ENCODE data around the gene TOM1L2.
"Not testable (repeated sequence)": the region's sequence is repeated elsewhere in the genome, so short reads cannot be mapped to it uniquely, and the experiment has no call there.

TOM1L2 gene

DNA sequence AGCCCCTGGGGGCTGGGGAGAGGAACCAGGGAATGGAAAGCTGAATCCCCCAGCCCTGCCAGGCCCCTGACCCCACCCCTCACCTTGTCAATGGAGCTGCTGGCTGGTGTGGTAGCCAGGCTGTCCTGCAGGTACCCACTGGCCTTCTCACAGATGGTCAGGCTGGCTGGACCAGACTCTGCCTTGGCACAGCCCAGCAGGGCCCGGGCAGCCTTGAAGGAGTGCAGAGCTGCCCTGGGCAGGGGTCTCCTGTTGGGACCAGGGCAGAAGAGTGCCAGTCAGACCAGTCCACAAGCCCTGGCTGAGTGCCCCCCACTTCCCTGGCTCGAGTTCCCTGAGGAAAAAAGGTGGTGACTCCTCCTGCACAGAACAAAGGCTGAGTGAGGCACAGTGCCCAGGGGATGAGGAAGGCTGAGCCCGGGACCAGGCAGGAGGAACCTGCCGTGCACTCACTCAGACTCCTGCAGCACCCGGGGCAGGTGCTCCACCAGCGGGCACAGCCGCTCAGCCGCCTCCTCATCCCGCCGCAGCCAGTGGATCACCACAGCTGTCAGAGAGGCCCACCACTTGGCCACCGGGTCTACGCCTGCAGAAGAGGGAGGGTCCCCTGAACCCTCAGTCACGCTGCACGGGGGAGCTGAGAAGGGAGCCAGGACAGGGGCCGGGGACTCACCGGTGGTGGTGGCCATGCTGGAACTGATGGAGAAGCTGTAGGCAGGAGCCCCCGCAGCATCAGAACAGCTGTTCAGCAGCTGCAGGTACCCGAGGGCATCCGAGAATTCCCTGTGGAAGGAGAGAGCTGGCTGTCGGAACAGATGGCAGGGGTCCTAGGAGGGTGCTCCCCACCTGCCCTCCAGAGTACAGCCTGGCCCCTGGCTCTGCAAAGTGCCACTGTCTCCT is 157.8 kb downstream of the TOM1L2 start:
- DNase-seq, result no peak

DNA sequence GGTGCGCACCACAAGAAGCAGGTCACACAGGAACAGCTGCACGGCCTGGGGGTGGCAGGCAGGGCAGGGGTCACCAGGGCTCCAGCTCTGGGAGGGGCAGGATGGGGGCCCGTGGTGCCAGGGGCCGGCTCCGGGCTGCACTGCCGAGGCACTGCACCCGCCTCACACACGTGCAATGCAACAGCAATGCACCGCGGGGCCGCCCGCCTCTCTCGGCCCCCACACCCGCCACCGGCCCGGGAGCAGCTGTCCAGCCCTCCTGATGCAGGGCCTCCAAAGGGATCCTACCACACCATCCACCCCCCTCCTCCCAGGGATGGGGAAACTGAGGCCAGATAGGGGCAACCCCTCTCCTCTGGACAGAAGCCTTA is 158.5 kb downstream of the TOM1L2 start:
- DNase-seq, result no peak

DNA sequence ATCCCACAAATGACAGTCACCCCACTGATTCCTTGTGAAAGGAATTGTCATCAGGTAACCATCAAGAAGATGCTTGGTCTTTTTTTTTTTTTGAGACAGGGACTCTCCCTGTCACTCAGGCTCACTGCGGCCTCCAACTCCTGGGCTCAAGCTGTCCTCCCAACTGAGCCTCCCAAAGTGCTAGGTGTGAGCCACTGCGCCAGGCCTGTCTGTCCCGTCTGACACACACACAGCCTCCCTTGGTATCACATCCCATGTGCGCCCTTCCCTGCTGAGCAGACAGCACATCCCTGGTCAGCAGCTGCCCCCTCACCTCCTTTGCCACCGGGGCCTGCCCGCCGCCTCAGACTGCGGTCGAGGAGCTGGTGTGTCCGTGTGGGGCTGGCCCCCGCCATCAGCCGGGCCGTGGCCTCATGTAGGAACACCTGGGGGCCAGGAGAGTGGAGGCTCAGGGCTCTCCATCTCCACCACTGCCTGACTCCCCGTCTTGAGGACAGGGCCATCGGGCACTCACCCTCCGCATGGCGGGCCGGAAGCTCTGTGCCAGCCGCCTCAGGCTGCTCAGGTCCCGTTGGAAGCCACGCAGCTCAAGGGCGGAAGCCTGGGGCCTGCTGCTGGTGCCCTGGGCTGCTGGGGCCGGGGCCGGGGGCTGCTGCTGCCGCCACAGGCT is 159.0 kb downstream of the TOM1L2 start:
- no peak for DNase-seq

DNA sequence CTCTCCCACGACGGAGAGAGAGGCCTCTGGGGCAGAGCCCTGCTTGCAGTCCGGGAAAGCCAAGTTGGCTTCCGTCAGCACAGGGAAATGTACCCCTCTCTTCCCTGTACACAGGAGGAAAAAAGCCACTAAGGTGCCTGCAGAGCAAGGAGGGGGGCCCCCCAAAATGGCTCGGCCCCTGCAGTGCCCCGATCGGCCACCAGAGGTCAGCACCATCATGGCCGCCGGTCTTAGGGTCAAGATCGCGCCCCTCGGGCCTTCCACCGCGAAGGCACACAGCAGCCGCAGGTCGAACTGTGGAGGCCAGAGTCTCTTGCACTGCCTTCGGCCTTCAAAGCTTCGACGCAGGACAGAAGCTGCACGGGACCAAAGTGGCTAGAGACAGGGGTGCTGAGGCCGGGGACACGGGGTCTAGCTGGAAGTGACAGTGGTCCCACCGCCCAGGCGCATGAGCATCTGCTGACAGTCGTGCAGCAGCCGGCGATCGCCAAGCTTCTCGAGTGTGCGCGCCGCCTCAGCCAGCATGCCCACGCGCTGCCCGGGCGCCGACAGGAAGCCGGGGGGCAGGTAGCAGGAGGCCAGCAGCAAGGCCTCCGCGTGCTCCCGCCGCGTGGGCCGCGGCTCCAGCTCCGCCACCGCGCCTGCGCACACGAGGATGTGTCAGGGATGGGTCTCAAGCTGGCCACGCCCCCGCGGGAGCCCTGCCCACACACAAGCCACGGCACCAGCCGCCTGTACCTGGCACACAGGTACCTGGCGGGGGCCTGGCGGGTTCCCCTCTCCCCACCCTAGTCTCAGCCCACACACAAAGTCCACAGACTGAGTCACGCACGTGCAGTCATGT is 159.8 kb downstream of the TOM1L2 start:
- DNase-seq, result peak; percentile 37

DNA sequence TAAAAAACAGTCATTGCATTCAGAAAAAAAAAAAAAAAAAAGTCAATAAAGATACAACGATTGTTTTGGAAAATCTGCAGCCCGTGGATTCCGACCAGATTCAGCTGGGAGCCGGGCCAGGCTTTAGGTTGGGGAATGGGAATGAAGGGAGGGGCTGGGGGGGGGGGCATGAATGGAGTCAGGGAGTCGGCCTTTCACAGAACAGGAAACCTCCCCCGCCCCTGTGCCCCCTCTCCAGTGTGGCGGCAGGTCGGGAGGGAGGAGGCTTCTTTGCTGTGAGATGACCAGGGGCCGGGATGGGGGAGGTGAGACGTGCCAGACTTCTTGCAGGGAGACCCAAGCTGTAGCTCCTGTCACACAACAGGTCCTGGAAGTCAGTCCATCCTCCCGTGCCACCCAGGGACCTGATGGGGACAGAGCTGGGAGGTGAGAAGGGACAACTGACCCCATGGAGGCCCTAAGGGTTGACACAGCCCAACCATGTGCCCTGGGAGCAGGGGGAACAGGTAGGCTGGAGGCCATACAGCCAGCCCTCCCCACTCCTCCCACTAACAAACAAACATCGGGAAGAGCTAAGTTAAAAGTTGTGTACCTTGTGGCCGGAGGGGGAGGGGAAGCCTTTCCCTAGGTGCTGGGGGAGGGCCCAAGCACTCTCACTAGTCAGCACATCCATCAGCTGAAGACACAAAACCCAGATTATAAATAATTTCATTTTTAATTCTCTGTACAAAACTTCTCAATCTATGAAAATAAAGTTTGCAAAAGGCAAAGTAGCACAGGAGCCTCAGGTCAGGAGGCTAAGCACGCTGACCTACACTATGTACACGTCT is 160.6 kb downstream of the TOM1L2 start:
- DNase-seq, result no peak

DNA sequence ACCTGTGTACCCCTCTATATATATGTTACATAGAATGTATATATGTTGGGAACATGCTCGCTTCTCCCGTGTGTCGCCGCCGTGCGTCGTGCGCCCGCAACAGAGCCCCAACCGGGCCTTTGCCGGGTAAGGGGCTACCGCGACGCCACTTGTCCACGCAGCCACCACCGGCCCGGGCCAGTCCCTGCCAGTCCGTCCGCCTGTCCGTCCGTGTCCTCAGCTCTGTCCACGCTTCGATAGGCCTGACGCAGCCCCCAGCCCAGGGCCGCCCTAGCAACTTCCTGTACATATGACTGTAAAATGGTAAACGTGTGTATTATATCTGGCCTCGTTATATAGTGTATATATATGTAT is 161.3 kb downstream of the TOM1L2 start:
- DNase-seq, result no peak

DNA sequence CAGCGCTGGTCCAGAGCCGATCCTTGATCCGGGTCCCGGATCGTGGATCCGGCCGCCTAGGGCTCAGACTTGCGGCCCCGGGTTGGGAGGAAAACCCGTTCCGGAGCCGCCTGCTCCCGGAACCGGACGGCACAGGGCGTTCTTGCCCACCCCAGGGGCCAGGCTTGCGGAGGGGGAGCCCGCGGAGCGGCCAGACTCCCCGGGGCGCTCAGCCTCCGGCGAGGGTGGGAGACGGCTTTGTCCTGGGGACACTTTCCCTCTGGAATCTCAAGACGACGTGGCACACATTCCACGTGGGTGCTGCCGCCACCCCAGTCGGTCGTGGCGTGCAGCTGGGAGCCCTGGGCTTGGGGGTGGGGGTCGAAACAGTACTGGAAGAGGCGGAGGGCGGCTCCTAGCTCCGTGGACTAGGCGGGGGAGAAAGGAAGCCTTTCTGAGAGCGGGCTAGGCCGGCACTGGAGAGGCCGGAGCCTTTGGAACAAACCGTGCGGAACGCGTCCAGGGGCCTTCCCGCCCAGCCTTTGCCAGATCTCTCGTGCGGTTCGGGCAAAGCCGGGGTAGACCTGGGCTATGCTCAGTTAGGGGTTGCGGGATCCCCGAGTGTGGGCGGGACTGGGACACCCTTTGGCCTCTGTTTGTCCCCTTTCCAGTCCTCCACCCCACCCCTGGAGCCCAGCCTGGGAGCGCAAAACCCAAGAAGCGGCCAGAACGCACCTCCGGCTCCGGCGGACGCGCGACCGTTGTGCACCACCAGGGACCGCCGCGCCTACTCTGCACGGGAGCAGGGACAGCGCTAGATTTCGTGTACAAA is 161.9 kb downstream of the TOM1L2 start:
- DNase-seq, result no peak

DNA sequence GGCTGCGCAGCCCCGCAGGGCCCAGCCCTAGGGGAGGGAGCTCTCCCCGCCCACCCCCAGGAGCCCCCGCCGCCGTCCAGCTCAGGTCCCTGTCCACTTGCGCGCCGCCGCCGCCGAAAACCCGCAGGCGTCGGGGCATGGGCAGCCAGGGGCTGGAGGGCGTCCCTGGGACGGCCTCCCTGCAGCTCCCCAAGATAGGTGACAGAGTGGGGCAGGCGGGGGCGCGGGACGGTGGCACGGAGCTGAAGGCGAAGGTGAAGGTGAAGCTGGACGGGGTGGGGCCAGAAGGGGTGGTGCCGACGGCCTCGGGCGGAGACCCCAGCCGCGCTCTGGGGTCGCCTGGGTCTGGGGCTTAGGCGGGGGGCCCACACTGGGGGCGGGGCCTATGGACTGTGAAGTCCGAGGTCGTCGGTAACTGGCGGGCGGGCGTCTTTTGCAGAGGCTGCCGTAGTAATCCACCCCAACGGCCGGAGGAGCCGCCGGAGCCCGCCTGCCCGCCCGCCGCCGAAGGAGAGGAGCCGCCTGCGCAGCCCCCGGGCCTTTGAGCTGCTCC is 162.6 kb downstream of the TOM1L2 start:
- no peak for DNase-seq

DNA sequence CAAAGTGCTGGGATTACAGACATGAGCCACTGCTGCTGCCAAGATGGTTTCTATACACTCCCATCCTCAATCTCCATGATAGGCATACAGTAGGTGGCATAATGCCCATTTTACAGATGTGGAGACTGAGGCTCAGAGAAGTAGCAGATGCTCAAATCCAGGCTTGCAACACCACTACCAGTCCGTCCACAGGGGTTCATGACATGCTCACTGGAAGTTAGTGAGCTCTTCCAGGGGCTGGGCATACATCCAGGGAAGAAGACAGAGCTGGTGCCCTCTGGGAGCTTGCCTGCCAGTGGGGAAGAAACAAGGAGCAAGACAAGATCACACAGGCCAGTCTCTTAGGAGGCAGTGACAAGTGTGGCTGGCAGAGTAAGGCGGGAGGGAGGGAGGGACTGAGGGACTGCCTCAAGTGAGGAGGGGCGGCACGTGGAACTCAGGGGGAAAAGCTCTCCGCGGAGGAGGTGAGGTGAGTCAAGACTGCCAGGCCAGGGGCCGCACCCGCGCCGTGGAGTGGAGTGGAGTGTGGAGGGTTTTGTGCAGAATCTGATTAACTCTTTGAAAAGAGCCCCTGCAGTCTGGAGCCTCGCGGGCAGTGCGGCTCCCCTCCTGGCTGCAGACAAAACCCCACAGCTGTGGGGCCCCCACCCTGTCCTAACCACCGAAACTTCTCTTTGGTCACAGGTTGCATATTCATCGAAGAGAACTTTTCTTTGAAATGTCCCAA is 163.3 kb downstream of the TOM1L2 start:
- no peak for DNase-seq

DNA sequence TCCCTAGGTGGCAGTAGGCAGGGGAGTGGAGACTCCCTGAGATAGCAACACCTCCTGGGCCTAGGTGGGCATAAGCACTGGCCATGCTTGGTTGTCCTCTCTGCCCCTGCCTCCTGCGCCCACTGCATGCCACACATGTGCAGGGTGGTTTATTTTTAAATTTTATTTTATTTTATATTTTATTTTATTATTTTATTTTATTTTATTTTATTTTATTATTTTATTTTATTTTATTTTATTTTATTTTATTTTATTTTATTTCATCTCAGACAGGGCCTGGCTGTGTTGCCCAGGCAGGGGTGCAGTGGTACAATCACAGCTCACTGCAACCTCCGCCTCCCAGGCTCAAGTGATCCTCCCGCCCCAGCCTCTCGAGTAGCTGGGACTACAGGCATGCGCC is 164.0 kb downstream of the TOM1L2 start:
- DNase-seq, result not testable (repeated sequence)

DNA sequence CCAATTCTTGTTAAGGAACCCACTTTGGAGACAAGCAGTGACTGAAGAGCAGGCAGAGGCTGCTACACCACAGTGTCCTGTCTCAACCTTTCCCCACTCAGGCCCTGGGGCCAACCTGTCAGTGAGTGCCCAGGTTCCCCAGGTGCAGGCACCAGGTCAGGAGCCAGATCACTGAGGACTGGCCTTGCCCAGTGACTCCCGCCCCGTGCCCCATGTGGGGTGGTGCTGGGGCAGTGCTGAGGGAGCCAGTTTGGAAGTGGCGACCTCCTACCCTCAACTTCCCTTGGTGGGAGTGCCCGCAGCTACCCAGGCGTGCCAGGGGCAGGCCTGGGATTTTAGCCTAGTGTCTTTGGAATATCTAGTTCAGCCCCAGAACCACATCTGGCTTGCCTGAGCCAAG is 164.8 kb downstream of the TOM1L2 start:
- DNase-seq, result no peak

DNA sequence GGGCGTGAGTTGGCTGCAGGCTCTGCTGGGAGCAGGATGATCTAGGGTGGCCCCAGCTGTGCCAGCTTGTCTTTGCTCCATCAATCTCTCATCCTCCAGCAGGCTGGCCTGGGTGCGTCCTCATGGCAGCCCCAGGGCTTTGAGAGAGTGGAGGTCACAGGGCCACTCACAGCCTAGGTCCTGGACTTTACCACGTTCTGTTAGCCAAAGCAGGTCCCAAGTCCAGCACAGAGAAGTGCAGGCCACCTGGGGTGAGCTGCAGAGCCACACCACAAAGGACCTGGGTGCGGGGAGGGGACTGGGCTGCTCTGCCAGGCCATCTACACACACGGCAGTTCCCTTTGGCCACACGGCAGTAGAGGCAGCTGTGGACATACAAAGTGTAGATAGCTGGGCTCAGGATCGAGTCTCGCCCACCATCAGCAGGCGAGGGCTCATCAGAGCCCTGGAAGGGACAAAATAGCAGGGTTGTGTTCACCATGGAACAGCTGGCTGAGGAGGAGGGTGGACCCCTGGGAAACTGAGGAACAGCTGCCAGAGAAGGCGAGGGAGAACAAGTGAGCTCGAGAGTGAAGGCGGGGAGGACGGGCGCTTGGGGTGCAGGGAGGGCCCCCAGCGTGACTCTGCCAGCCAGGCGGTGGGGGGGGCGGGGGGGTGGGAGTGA is 165.5 kb downstream of the TOM1L2 start:
- no peak for DNase-seq

DNA sequence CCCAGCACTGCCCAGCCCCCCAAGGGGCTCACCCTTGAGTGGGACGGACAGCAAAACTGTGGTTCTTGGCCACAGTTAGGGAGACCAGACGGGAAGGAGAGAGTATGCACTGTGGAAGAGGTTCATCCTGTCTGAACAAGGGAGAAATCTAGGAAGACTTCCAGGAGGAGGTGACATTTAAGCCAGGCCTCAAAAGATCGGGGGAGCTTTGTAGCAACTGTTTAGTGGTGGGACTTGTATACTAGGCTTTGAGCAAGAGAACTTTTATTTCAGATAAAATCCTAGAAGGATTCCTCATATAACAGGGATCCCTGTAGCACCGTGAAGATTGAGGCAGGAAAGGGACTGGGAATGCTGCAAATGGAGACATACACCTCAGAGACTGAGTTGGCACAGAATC is 166.2 kb downstream of the TOM1L2 start:
- DNase-seq, result no peak

DNA sequence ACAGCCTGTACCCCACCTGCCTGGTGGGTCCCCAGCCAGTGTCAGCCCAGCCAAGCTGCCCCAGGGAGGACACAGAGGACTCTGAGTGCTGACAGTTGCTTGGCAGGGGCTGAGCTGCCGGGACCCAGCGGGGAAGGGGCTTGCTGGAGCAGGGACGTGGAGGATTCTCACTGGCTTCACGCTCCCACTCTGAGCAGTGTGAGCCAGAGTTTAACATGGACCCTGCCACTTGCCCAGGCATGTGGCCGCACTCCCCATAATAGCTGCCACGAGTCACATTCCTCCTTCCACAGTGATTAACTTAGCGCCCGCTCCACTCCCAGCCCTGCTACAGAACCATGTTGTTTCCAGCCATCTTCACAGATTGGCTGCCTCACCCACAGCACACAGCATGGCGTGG is 166.6 kb downstream of the TOM1L2 start:
- DNase-seq, result no peak

DNA sequence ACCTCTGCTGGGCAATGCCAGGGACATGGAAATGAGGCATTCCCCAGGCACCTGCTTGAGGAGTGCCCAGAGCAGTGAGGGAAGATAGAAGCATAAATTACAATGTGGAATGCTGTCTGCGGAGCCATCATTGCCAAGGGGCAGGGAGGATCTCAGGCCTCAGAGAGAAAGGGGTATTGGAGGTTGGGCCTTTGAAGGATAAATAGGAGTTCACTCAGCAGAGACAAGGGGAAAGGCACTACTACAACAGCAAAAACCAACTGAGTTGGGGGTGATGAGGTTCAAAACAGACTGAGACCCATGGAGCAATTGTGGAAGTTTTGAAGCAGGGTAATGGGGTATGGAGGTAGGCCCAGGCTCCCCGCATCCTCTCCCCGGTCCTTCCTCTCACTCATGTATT is 168.2 kb downstream of the TOM1L2 start:
- DNase-seq, result no peak

DNA sequence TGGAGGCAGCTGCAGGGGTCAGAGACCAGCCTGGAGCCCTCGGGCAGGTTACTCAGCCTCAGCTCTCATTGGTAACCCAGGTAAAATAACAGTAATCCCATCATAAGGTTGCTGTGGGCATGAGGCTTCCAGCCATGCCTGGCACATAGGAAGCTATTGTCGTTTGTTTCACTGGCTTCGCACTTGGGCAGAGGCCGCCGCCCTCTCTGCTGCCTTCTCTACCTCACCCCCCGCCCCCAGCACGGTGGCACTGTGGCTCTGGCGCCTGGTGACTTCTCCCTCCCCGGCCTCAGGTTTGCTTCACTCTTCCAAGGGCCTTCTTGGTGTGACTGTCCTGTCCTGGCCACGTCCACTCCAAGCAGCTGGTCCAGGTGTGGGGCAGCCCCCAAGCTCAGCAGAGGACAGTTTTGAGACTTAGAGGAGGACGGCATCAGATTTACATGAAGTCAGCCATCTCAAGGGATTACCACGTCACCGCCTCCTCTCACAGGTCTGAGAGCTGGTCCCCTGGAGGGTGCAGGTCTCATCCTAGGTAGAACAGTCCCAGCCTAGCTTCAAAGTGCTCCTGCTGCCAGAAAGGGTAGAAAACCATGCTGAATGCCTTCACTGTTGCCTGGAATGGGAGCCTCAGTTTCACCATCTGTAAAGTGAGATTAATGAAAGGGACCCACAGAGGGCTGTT is 170.3 kb downstream of the TOM1L2 start:
- no peak for DNase-seq

DNA sequence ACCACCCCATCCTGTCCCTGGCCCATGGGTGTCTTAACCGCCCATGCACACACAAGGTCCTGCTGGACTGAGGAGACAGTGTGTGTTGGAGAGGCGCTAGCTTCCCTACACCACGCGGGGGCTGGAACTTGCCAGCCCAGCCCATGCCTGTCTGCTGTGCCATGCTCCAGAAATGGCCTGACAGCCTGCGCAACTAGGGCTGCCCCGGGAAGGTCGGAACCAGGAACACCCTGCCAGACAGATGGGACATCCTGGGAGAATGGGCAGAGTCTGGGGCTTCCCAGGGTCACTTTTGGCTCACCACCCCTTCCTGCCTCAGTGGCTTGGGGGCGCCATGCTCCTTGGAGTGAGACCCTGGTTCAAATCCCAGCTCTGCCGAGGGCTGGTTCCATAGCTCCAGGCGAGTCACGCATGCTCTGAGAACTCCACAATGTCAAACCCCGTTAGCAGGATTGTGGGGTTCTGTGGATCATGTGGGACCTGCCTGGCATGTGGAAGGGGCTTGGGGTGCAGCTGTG is 171.6 kb downstream of the TOM1L2 start:
- DNase-seq, result no peak

DNA sequence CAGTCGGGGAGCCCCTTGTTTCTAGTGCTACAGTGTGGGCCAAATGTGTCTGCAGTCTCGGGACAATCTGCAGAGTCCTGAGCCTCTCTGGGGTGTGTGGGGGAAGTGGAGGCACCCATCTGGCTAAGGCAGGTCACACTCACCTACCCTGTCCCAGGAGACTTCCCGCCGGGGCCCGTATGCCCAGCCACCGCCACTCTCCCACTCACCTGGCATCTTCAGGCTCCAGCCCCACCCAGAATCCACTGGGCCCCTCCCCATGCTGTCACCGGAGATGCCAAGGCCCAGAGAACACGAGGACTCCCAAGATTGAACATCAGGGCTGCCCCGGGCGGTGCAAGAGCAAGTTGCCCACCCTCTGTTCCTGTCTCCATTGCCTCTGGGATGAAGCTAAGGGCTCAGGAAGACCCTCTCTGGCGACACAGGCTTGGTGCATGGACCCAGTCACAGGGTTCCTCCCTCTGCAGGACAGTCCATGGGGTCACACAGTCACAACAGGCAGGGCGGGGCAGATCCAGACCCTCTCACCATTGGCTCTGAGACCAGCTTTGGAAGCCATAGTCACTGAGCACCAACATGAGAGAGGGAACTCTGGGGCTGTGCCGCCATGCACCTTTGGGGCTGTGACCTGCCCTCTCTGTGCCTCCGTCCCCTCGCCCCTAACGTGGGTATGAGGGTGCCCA is 173.5 kb downstream of the TOM1L2 start:
- no peak for DNase-seq

Measured in inflammatory macrophage treated with lipopolysaccharide for 4 hours (primary cell).